ENCODE results near the gene SECTM1.

Gene SECTM1

DNA sequence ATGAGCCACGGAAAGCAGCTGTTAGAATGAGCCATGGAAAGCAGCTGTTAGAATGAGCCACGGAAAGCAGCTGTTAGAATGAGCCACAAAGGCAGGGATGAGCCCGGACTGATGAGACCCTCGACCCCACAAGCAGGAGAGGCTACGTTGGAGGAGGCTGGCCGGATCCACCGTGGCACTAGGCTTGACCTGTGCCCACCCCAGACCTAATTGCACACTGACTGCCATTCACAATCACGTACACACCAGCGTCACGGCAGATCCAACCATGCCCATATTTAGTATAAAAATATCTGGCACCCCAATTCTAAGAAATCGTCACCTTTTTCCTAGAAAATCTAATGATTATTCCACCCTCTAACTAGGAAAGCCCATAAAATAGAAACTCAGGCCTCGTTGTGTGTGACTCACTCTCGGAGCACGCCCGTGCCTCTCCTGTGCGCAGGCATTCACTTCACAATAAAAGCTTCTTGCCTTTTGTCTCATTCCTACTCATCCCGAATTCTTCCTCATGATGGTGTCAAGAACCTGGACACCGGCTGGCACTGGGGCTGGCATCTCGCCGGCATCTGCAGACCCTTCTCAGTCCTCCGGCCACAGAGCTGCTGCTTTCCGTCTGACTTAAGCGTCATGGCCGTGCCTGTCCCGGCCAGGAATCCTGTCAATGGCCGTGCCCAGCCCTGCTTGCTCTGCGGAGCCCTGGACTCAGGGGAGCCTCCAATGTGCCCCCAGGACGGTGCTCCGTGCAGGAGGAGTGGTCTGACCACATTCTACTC lies 5.5 kb upstream of the SECTM1 start:
- TF ChIP-seq CSDC2 (CRISPR knock-in tag; IDR thresholded peaks at IDR 0.05), result 0 out of 2 replicates have a peak, but pooled peaks have one; percentile 64
- no peak for TF ChIP-seq TCF4 (CRISPR knock-in tag; IDR thresholded peaks at IDR 0.05; ENCODE audit: borderline replicate concordance)
- peak; percentile 94 for ATAC-seq

DNA sequence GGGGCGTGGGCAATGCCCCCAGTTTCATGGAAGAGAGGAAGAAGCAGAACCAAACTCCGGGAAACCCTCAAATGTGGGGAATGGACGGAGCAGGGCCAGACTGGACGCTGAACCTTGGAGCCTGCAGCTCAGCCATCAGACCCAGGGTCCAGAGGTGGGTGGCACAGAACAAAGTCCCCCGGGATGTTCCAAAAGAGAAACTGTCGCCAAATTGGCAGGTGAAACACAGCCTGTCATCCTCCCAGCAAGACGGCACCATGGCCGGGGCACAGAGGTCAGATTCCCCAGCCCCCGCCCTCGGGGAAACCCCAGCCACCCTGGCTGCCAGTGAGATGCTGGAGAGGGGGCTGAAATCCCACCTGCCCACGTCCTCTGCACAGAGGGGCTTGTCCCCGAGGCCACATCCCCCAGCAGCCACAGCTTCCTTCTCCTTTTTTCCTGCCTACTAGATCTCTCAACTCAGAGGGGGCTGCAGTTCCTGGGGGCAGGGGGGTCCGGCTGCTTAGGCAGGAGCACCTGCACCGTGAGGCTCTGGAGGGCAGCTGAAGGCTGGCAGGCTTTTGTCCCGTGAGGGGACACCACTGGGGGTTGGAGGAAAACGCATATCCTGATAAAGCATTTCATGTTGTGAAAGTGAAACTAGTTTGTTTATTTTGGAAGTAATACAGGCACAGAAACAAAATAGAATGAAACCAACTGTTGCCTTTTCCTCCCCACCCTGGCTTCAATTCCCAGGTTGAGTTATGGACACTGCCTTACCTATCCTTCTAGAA lies 1.2 kb upstream of the SECTM1 start:
- no peak for TF ChIP-seq PPARA (CRISPR knock-in tag; IDR thresholded peaks at IDR 0.05; ENCODE audit: borderline replicate concordance)
- no peak for TF ChIP-seq POU6F1 (CRISPR knock-in tag; IDR thresholded peaks at IDR 0.05; ENCODE audit: borderline replicate concordance, low read depth)
- TF ChIP-seq, protein P1, sequence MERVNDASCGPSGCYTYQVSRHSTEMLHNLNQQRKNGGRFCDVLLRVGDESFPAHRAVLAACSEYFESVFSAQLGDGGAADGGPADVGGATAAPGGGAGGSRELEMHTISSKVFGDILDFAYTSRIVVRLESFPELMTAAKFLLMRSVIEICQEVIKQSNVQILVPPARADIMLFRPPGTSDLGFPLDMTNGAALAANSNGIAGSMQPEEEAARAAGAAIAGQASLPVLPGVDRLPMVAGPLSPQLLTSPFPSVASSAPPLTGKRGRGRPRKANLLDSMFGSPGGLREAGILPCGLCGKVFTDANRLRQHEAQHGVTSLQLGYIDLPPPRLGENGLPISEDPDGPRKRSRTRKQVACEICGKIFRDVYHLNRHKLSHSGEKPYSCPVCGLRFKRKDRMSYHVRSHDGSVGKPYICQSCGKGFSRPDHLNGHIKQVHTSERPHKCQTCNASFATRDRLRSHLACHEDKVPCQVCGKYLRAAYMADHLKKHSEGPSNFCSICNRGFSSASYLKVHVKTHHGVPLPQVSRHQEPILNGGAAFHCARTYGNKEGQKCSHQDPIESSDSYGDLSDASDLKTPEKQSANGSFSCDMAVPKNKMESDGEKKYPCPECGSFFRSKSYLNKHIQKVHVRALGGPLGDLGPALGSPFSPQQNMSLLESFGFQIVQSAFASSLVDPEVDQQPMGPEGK (CRISPR knock-in tag; IDR thresholded peaks at IDR 0.05; ENCODE audit: borderline replicate concordance), result no peak
- TF ChIP-seq GLIS3 (CRISPR knock-in tag; IDR thresholded peaks at IDR 0.05), result no peak
- no peak for TF ChIP-seq RARB (CRISPR knock-in tag; IDR thresholded peaks at IDR 0.05)
- TF ChIP-seq ISL1 (CRISPR knock-in tag; IDR thresholded peaks at IDR 0.05), result no peak
- no peak for TF ChIP-seq ZNF8 (CRISPR knock-in tag; IDR thresholded peaks at IDR 0.05)
- ATAC-seq, result no peak

DNA sequence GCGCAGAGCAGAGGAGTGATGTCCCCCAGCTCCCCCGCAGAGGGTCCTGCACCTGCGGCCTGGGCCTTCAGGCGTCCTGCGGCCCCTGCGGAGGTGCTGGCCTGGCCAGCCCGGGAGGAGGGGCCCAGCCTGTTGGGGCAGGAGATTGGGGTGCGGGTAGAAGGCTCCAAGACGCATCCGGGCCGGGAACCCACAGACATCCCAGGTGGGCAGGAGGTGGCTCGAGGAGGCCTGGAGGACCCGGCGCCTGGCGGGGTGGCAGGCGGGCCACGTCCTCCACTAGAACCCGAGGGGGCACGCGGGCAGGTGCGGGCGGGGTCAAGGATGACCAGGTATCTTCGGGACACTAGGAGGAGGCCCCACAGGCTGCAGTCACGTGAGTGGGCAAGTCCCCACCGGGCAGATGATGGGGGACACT lies 647 bp upstream of the SECTM1 start:
- no peak for ATAC-seq

GRCh38 chr17:82332669-82333278 lies 792 bp downstream of the SECTM1 start:
- peak; percentile 24 for ATAC-seq
- TF ChIP-seq, protein P1 (CRISPR knock-in tag; IDR thresholded peaks at IDR 0.05; ENCODE audit: borderline replicate concordance), result no peak
- no peak for TF ChIP-seq CSDC2 (CRISPR knock-in tag; IDR thresholded peaks at IDR 0.05)

More for the DNA sequence above, 647 bp upstream of the SECTM1 start:
- TF ChIP-seq ZNF565 (CRISPR knock-in tag; conservative IDR thresholded peaks at IDR 0.05; ENCODE audit: low read depth) (no peak), BACH2 (CRISPR knock-in tag; IDR thresholded peaks at IDR 0.05; ENCODE audit: borderline replicate concordance) (no peak), CSRNP3 (CRISPR knock-in tag; IDR thresholded peaks at IDR 0.05) (no peak), ZC3H10 (CRISPR knock-in tag; IDR thresholded peaks at IDR 0.05) (no peak), TOX (CRISPR knock-in tag; IDR thresholded peaks at IDR 0.05; ENCODE audit: borderline replicate concordance) (no peak), PPARA (CRISPR knock-in tag; IDR thresholded peaks at IDR 0.05; ENCODE audit: borderline replicate concordance) (no peak), ZFP3 (CRISPR knock-in tag; IDR thresholded peaks at IDR 0.05) (no peak), ZFP30 (CRISPR knock-in tag; IDR thresholded peaks at IDR 0.05) (no peak), RARB (CRISPR knock-in tag; IDR thresholded peaks at IDR 0.05) (no peak), GLIS3 (CRISPR knock-in tag; IDR thresholded peaks at IDR 0.05) (no peak), ESRRG (CRISPR knock-in tag; IDR thresholded peaks at IDR 0.05) (no peak), TCF4 (CRISPR knock-in tag; IDR thresholded peaks at IDR 0.05; ENCODE audit: borderline replicate concordance) (no peak), ISL1 (CRISPR knock-in tag; IDR thresholded peaks at IDR 0.05) (no peak)
